BJ (cell line): ENCODE results near the gene KRT222. TPM values are rescaled to one million over a fixed set of nuclear protein-coding genes. Genes with fewer than 3 reads are reported as not detected.

Experiments
- CTCF ChIA-PET: fragments of 350-600 bp; formaldehyde crosslinking; extraction: SDS; loops from one replicate; lab custom pipeline; 2021; ENCODE audit warnings: antibody characterized with exemption, inconsistent platforms; lab: Yijun Ruan, JAX
- POLR2A ChIA-PET: fragments of 300-600 bp; sonication (Branson Sonifier 250); formaldehyde crosslinking; extraction: SDS; loops from one replicate; lab custom pipeline; 2021; ENCODE audit warnings: antibody characterized with exemption; lab: Charles Lee
- DNase-seq: peaks from one replicate; pipeline ENCODE4 v3.0.0-alpha.2; 2011; ENCODE audit warnings: low read depth
- H3K27me3 ChIP-seq: 2 replicates; pipeline ENCODE4 v1.6.0; 2011; ENCODE audit warnings: low read length; ENCODE audit not compliant: control insufficient read depth, insufficient read depth
- H3K36me3 ChIP-seq: 2 replicates; pipeline ENCODE4 v1.5.1; 2011; ENCODE audit warnings: low read length; ENCODE audit not compliant: control insufficient read depth, insufficient read depth
- H3K4me3 ChIP-seq: 2 replicates; pipeline ENCODE4 v1.5.1; 2011; ENCODE audit warnings: low read depth, mild to moderate bottlenecking, control low read depth, low read length
- CTCF ChIP-seq: IDR thresholded peaks from 2 replicates; pipeline ENCODE4 v1.5.1; 2011; ENCODE audit warnings: low read depth, mild to moderate bottlenecking, control low read depth, inconsistent platforms, low read length, moderate library complexity; ENCODE audit not compliant: insufficient read depth
- polyA plus RNA-seq: library from polyadenylated mRNA; depleted of rRNA; stranded (reverse); fragments of >200 nt; gene quantifications from 2 replicates; pipeline ENCODE4 v1.2.3, GENCODE V29; 2011

The KRT222 gene
- polyA plus RNA-seq, 1 experiment: not detected

DNA sequence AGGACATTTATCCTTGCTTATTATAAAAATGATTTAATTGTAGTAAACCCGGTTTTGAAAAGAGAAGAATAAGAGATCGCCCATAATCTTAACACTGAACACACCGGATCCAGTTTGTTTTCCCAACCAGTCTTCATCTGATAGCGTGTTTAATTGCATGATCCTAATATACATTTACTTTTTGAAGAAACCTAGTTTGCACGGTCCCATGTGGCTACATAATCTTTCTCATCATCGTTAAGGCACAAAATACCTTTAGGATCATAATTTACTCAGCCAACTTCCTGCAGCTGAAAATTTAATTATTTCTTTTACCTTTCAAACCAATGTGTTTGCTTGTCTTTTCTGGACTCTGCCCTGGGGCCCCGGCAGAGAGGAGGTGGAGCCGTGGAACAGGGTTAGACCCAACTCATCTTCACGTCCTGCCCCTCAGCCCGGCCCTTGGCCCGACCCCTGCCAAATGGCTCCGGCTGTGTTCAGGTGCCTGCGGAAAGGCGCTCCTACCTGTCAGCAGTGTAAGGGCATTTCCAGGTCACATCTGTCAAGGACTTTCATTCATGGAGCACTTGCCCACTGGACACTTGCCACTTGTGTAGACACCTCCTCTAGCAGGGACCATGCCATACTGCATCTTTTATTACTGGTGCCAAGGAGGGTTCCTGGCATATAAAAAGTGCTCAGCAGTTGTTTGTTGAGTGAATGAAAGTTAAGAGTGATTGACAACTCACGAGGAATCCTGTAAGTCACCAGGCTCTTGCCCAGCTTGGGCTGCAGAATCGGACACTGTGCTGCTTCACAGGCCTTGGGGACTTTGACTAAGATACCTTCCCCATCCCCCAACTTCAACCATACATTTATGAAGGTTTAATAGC lies 46.0 kb downstream of the KRT222 start:
- H3K4me3 ChIP-seq: no peak overlapping the region
- DNase-seq: no peak
- ChIA-PET CTCF (interaction anchor here (0.6 to 2.5 kb wide), 17 partner anchors 8 to 1049 kb away, joined by 3 to 18 read pairs (median 4); no protein-coding TSS in a partner anchor), POLR2A (no interaction called here)
- H3K27me3 ChIP-seq: peaks cover 6% of the 10 kb centered on the region
- H3K36me3 ChIP-seq: no peaks in the 10 kb centered on the region
- no peak for TF ChIP-seq CTCF

- no peak for DNase-seq
- POLR2A ChIA-PET: no interaction called here
- no peaks in the 10 kb centered on the region for H3K36me3 ChIP-seq
- H3K4me3 ChIP-seq: no peak overlapping the region
- no peak for TF ChIP-seq CTCF
- peaks cover 12% of the 10 kb centered on the region for H3K27me3 ChIP-seq
- CTCF ChIA-PET: interaction anchor here (1.5 to 1.8 kb wide), 2 partner anchors 10 to 175 kb away, joined by 4 to 5 read pairs; no protein-coding TSS in a partner anchor
Observed at GRCh38 chr17:40617678-40618240, 47.2 kb downstream of the KRT222 start.

GRCh38 chr17:40616592-40616991 lies 48.4 kb downstream of the KRT222 start:
- POLR2A ChIA-PET: no interaction called here
- CTCF ChIA-PET: interaction anchor here (1.5 to 2.1 kb wide), 5 partner anchors 9 to 1046 kb away, joined by 4 to 6 read pairs (median 5); no protein-coding TSS in a partner anchor
- Histone ChIP-seq H3K4me3 (no peak overlapping the region), H3K36me3 (no peaks in the 10 kb centered on the region), H3K27me3 (peaks cover 16% of the 10 kb centered on the region)
- no peak for DNase-seq
- TF ChIP-seq CTCF: no peak

DNA sequence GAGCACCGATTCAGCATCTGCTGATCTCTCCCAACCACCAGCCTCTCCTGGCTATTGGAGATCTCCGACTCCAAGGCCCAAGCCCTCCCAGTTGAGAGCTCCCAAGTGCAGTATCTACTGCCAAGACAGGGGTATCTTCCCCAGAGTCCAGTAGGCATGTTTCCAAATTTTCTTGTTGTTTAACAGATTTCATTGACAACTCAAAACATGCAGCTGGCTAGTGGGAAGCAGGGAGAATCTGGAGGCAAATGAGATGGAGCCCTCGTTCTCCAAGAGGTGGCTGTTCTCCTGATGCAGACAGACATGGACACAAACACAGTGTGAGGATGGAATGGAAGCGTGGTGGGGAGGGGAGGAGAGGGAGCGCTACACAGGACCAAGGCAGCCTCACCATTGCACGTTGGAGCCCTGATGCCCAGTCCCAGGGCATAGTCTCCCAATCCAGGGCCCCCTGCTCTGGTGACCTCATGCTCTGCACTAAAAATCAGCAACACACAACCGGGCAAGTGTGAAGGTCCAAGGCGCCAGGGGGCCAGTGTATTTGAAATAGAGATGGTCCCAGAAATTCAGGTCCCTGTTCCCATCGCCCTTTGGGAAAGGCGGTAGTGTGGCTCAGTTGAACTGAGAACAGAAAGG lies 49.0 kb downstream of the KRT222 start:
- no peak for DNase-seq
- no peaks in the 10 kb centered on the region for H3K36me3 ChIP-seq
- ChIA-PET CTCF (interaction anchor here (0.8 to 2.1 kb wide), 9 partner anchors 9 to 1047 kb away, joined by 3 to 6 read pairs (median 4); no protein-coding TSS in a partner anchor), POLR2A (no interaction called here)
- H3K4me3 ChIP-seq: no peak overlapping the region
- TF ChIP-seq CTCF: no peak
- H3K27me3 ChIP-seq: peaks cover 16% of the 10 kb centered on the region
